Epithelial cell of proximal tubule (primary cell): Measurements from ENCODE around the gene SPATA31D4. TPM values are rescaled to one million over a fixed set of nuclear protein-coding genes. Genes with fewer than 3 reads are reported as not detected.

ENCODE experiments used
- DNase-seq: peaks from one replicate; pipeline ENCODE4 v3.0.0-alpha.2; 2011; ENCODE audit warnings: low read depth
- H3K4me3 ChIP-seq: 2 replicates; pipeline ENCODE4 v1.5.1; 2011; ENCODE audit warnings: low read depth, mild to moderate bottlenecking, low read length
- total RNA-seq: library from RNA; depleted of rRNA; stranded (reverse); fragments of >200 nt; gene quantifications from 2 replicates; pipeline ENCODE4 v1.2.3, GENCODE V29; 2015
- TF ChIP-seq, protein P1 (sequence below): conservative IDR thresholded peaks from 2 replicates; pipeline ENCODE4 v1.5.1; 2012; ENCODE audit warnings: low read depth, mild to moderate bottlenecking, low read length

SPATA31D4 gene
- total RNA-seq, 1 donor from 2014 or later = not detected

GRCh38 chr9:81893929-81894328 lies 34.3 kb upstream of the SPATA31D4 start:
- no peak overlapping the region for H3K4me3 ChIP-seq
- TF ChIP-seq, protein P1, sequence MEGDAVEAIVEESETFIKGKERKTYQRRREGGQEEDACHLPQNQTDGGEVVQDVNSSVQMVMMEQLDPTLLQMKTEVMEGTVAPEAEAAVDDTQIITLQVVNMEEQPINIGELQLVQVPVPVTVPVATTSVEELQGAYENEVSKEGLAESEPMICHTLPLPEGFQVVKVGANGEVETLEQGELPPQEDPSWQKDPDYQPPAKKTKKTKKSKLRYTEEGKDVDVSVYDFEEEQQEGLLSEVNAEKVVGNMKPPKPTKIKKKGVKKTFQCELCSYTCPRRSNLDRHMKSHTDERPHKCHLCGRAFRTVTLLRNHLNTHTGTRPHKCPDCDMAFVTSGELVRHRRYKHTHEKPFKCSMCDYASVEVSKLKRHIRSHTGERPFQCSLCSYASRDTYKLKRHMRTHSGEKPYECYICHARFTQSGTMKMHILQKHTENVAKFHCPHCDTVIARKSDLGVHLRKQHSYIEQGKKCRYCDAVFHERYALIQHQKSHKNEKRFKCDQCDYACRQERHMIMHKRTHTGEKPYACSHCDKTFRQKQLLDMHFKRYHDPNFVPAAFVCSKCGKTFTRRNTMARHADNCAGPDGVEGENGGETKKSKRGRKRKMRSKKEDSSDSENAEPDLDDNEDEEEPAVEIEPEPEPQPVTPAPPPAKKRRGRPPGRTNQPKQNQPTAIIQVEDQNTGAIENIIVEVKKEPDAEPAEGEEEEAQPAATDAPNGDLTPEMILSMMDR = no peak
- DNase-seq = no peak

DNA sequence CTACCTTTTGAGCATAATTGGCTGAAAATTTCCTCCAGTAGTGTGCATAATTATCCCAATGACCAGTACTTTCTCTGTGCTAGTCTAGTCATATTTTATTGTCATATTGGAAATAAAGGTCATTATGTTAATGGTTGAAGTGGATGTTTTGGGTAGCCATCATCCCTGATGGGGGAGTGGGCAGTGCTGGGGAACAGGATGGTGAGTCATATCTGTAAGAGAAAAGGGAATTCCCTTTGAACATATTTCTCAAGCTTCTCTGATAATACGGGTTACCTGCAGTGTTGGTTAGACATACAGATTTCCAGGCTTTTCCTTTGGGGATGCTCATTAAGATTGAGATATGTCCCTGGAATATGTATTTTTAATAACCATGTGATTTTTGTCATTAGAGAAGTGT lies 33.3 kb upstream of the SPATA31D4 start:
- H3K4me3 ChIP-seq = no peak overlapping the region
- TF ChIP-seq, protein P1 = no peak
- no peak for DNase-seq

- no peak for DNase-seq
- TF ChIP-seq, protein P1 = no peak
- H3K4me3 ChIP-seq = no peak overlapping the region
Measured at GRCh38 chr9:81896070-81896469, 32.2 kb upstream of the SPATA31D4 start.

DNA sequence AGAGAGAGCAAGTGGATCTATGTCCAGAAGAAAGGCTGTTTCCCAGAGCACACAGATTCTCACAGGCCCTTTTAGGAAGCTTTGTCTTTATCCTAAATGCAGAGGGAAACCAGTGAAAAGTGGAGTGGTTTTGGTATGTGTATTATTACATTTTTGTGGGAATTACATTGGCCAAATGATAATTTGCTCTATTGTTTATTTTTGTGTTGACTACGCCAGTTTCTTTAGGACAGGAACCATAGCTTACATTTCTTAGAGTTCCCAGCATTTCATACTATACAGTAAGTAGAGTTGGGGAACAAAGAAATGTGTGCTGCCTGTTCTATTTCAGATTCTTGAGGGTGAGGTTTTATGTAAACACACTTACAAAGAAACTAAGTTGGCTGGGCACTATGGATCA lies 29.4 kb upstream of the SPATA31D4 start:
- TF ChIP-seq, protein P1 = no peak
- no peak for DNase-seq
- H3K4me3 ChIP-seq = no peak overlapping the region

DNA sequence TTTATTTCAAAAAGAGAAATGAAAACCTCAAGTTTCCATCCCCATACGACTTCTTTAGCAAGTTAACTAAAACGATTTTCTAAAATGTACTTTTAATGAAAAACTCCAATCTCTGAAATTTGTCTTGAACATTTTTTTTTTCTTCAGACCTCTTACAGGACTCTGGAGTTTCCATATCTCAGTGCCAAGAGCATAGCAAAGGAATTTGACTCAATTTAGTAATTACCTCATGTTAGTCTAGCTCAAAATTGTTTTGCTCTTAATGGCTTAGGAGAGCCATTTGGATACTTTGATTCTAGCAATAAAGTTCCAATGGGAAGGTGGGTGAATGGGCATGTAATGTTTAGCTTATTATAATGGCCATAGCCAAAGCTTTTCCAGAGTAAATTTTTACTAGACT lies 26.0 kb upstream of the SPATA31D4 start:
- no peak for DNase-seq
- no peak overlapping the region for H3K4me3 ChIP-seq
- TF ChIP-seq, protein P1 = no peak

- no peak overlapping the region for H3K4me3 ChIP-seq
- TF ChIP-seq, protein P1 = no peak
- no peak for DNase-seq
Measured at GRCh38 chr9:81902626-81903025, 25.6 kb upstream of the SPATA31D4 start.

DNA sequence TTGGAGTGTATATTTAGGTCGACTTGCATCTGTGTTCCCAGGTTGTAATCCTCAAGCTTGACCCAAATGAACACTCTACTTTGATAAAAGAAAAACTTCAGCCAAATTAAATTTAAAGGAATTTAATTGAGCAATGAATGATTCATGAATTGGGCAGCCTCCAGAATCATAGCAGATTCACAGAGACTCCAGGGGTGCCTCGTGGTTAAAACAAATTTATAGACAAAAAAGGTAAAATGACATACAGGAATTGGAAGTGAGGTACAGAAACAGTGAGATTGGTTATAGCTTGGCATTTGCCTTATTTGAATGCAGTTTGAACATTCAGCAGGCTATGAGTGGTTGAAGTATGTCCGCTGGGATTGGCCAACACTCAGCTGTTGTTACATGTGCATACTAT lies 21.6 kb upstream of the SPATA31D4 start:
- no peak for DNase-seq
- TF ChIP-seq, protein P1 = no peak
- H3K4me3 ChIP-seq = no peak overlapping the region
